Loucy (cell line): Measurements from ENCODE around the gene RIPPLY2.

ENCODE experiments used
- EZH2phosphoT487 ChIP-seq: fragments of 200-600 bp; IDR thresholded peaks from 2 replicates; pipeline ENCODE4 v1.6.1; 2018; ENCODE audit warnings: antibody characterized with exemption, mild to moderate bottlenecking, moderate library complexity, borderline replicate concordance
- TF ChIP-seq, protein P1 (sequence below): fragments of 200-600 bp; sonication (generic); conservative IDR thresholded peaks from 2 replicates; pipeline ENCODE4 v1.5.1; 2014; ENCODE audit warnings: mild to moderate bottlenecking, antibody characterized with exemption, low read length

DNA sequence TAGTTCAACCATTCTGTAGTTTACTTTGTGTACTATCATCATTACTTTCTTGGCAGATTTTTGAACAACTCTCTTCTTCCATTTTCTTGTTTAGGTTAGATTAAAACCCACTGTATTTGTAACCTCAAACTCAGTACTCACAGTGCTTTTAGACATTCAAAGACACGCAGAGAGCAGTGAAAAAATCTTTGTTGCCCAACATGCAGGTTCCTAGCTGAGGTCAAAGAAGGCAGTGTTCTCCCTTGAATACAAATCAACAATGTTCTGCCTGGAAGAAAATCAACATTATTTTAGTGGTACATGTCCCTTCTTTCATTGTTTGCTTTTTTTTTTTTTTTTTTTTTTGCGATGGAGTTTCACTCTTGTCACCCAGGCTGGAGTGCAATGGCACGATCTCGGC, 17.5 kb downstream of the RIPPLY2 start:
- TF ChIP-seq, protein P1, sequence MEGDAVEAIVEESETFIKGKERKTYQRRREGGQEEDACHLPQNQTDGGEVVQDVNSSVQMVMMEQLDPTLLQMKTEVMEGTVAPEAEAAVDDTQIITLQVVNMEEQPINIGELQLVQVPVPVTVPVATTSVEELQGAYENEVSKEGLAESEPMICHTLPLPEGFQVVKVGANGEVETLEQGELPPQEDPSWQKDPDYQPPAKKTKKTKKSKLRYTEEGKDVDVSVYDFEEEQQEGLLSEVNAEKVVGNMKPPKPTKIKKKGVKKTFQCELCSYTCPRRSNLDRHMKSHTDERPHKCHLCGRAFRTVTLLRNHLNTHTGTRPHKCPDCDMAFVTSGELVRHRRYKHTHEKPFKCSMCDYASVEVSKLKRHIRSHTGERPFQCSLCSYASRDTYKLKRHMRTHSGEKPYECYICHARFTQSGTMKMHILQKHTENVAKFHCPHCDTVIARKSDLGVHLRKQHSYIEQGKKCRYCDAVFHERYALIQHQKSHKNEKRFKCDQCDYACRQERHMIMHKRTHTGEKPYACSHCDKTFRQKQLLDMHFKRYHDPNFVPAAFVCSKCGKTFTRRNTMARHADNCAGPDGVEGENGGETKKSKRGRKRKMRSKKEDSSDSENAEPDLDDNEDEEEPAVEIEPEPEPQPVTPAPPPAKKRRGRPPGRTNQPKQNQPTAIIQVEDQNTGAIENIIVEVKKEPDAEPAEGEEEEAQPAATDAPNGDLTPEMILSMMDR, result no peak
- TF ChIP-seq EZH2phosphoT487, result no peak
